ENCODE results near the gene FERMT2.

Gene FERMT2

GRCh38 chr14:52939427-52939826 is 11.4 kb downstream of the FERMT2 start:
- no CpG with 5 or more reads among the region's 1 CpG for WGBS, 2 experiments (ENCODE audit: insufficient coverage in 2 of 2)
- peaks cover 11% of the 10 kb centered on the region for H3K4me1 ChIP-seq (ENCODE audit: control insufficient read depth, insufficient read depth, low read length, poor library complexity, severe bottlenecking)
- H3K9me3 ChIP-seq (ENCODE audit: control insufficient read depth, low read length), result no peaks in the 10 kb centered on the region
- no peak overlapping the region for H3K4me3 ChIP-seq (ENCODE audit: extremely low read depth, insufficient read depth, low read length, poor library complexity, severe bottlenecking)
- peaks cover 37% of the 10 kb centered on the region for H3K36me3 ChIP-seq (ENCODE audit: control insufficient read depth, insufficient read depth, low read length)
- no peak overlapping the region for H3K27ac ChIP-seq (ENCODE audit: low read depth, low read length, severe bottlenecking)

GRCh38 chr14:52937869-52938268 is 13.0 kb downstream of the FERMT2 start:
- H3K9me3 ChIP-seq (ENCODE audit: control insufficient read depth, low read length), result no peaks in the 10 kb centered on the region
- no peak overlapping the region for H3K4me3 ChIP-seq (ENCODE audit: extremely low read depth, insufficient read depth, low read length, poor library complexity, severe bottlenecking)
- peaks cover 26% of the 10 kb centered on the region for H3K36me3 ChIP-seq (ENCODE audit: control insufficient read depth, insufficient read depth, low read length)
- peaks cover 13% of the 10 kb centered on the region for H3K4me1 ChIP-seq (ENCODE audit: control insufficient read depth, insufficient read depth, low read length, poor library complexity, severe bottlenecking)
- no peak overlapping the region for H3K27ac ChIP-seq (ENCODE audit: low read depth, low read length, severe bottlenecking)
- WGBS, 2 experiments (ENCODE audit: insufficient coverage in 2 of 2), result 100% methylated on average over 1 of the region's 3 CpGs; no CpG with 5 or more reads in 1 of the 2 experiments

GRCh38 chr14:52937306-52937705 is 13.5 kb downstream of the FERMT2 start:
- H3K9me3 ChIP-seq (ENCODE audit: control insufficient read depth, low read length), result no peaks in the 10 kb centered on the region
- no peak overlapping the region for H3K4me3 ChIP-seq (ENCODE audit: extremely low read depth, insufficient read depth, low read length, poor library complexity, severe bottlenecking)
- H3K27ac ChIP-seq (ENCODE audit: low read depth, low read length, severe bottlenecking), result peak overlapping the region; percentile 25
- H3K36me3 ChIP-seq (ENCODE audit: control insufficient read depth, insufficient read depth, low read length), result peaks cover 20% of the 10 kb centered on the region
- peaks cover 13% of the 10 kb centered on the region for H3K4me1 ChIP-seq (ENCODE audit: control insufficient read depth, insufficient read depth, low read length, poor library complexity, severe bottlenecking)
- 90 to 95% methylated on average over 1 to 2 of the region's 4 CpGs for WGBS, 2 experiments (ENCODE audit: insufficient coverage in 2 of 2)

GRCh38 chr14:52936437-52936836 is 14.4 kb downstream of the FERMT2 start:
- 86 to 94% methylated on average over 1 of the region's 1 CpG for WGBS, 2 experiments (ENCODE audit: insufficient coverage in 2 of 2)

GRCh38 chr14:52935833-52936232 is 15.0 kb downstream of the FERMT2 start:
- H3K9me3 ChIP-seq (ENCODE audit: control insufficient read depth, low read length), result no peaks in the 10 kb centered on the region
- 100% methylated on average over 1 to 2 of the region's 3 CpGs for WGBS, 2 experiments (ENCODE audit: insufficient coverage in 2 of 2)
- no peak overlapping the region for H3K27ac ChIP-seq (ENCODE audit: low read depth, low read length, severe bottlenecking)
- peaks cover 18% of the 10 kb centered on the region for H3K36me3 ChIP-seq (ENCODE audit: control insufficient read depth, insufficient read depth, low read length)
- H3K4me3 ChIP-seq (ENCODE audit: extremely low read depth, insufficient read depth, low read length, poor library complexity, severe bottlenecking), result no peak overlapping the region
- H3K4me1 ChIP-seq (ENCODE audit: control insufficient read depth, insufficient read depth, low read length, poor library complexity, severe bottlenecking), result peaks cover 9% of the 10 kb centered on the region

More at GRCh38 chr14:52936437-52936836, 14.4 kb downstream of the FERMT2 start:
- Histone ChIP-seq H3K4me1 (ENCODE audit: control insufficient read depth, insufficient read depth, low read length, poor library complexity, severe bottlenecking) (peaks cover 13% of the 10 kb centered on the region), H3K4me3 (ENCODE audit: extremely low read depth, insufficient read depth, low read length, poor library complexity, severe bottlenecking) (no peak overlapping the region), H3K9me3 (ENCODE audit: control insufficient read depth, low read length) (no peaks in the 10 kb centered on the region), H3K27ac (ENCODE audit: low read depth, low read length, severe bottlenecking) (no peak overlapping the region), H3K36me3 (ENCODE audit: control insufficient read depth, insufficient read depth, low read length) (peaks cover 18% of the 10 kb centered on the region)

GRCh38 chr14:52934762-52935161 is 16.1 kb downstream of the FERMT2 start:
- 80 to 94% methylated on average over 1 to 2 of the region's 2 CpGs for WGBS, 2 experiments (ENCODE audit: insufficient coverage in 2 of 2)
- H3K27ac ChIP-seq (ENCODE audit: low read depth, low read length, severe bottlenecking), result no peak overlapping the region
- H3K9me3 ChIP-seq (ENCODE audit: control insufficient read depth, low read length), result no peaks in the 10 kb centered on the region
- H3K36me3 ChIP-seq (ENCODE audit: control insufficient read depth, insufficient read depth, low read length), result peaks cover 15% of the 10 kb centered on the region
- H3K4me3 ChIP-seq (ENCODE audit: extremely low read depth, insufficient read depth, low read length, poor library complexity, severe bottlenecking), result no peak overlapping the region
- H3K4me1 ChIP-seq (ENCODE audit: control insufficient read depth, insufficient read depth, low read length, poor library complexity, severe bottlenecking), result peaks cover 9% of the 10 kb centered on the region

- Histone ChIP-seq H3K9me3 (ENCODE audit: control insufficient read depth, low read length) (no peaks in the 10 kb centered on the region), H3K4me3 (ENCODE audit: extremely low read depth, insufficient read depth, low read length, poor library complexity, severe bottlenecking) (no peak overlapping the region), H3K36me3 (ENCODE audit: control insufficient read depth, insufficient read depth, low read length) (peaks cover 9% of the 10 kb centered on the region), H3K4me1 (ENCODE audit: control insufficient read depth, insufficient read depth, low read length, poor library complexity, severe bottlenecking) (peaks cover 17% of the 10 kb centered on the region), H3K27ac (ENCODE audit: low read depth, low read length, severe bottlenecking) (no peak overlapping the region)
- WGBS, 2 experiments (ENCODE audit: insufficient coverage in 2 of 2), result 91 to 98% methylated on average over 4 of the region's 4 CpGs
Measured at GRCh38 chr14:52929192-52929807, 21.6 kb downstream of the FERMT2 start.

GRCh38 chr14:52926953-52927352 is 23.9 kb downstream of the FERMT2 start:
- no peak overlapping the region for H3K4me3 ChIP-seq (ENCODE audit: extremely low read depth, insufficient read depth, low read length, poor library complexity, severe bottlenecking)
- 68 to 96% methylated on average over 2 to 3 of the region's 3 CpGs for WGBS, 2 experiments (ENCODE audit: insufficient coverage in 2 of 2)
- peaks cover 9% of the 10 kb centered on the region for H3K36me3 ChIP-seq (ENCODE audit: control insufficient read depth, insufficient read depth, low read length)
- H3K27ac ChIP-seq (ENCODE audit: low read depth, low read length, severe bottlenecking), result no peak overlapping the region
- H3K4me1 ChIP-seq (ENCODE audit: control insufficient read depth, insufficient read depth, low read length, poor library complexity, severe bottlenecking), result peaks cover 36% of the 10 kb centered on the region
- H3K9me3 ChIP-seq (ENCODE audit: control insufficient read depth, low read length), result no peaks in the 10 kb centered on the region

- Histone ChIP-seq H3K27ac (ENCODE audit: low read depth, low read length, severe bottlenecking) (no peak overlapping the region), H3K4me3 (ENCODE audit: extremely low read depth, insufficient read depth, low read length, poor library complexity, severe bottlenecking) (no peak overlapping the region), H3K4me1 (ENCODE audit: control insufficient read depth, insufficient read depth, low read length, poor library complexity, severe bottlenecking) (peaks cover 38% of the 10 kb centered on the region), H3K36me3 (ENCODE audit: control insufficient read depth, insufficient read depth, low read length) (peaks cover 12% of the 10 kb centered on the region), H3K9me3 (ENCODE audit: control insufficient read depth, low read length) (no peaks in the 10 kb centered on the region)
- 100% methylated on average over 1 of the region's 3 CpGs; no CpG with 5 or more reads in 1 of the 2 experiments for WGBS, 2 experiments (ENCODE audit: insufficient coverage in 2 of 2)
Measured at GRCh38 chr14:52923902-52924575, 26.8 kb downstream of the FERMT2 start.

GRCh38 chr14:52922656-52923055 is 28.2 kb downstream of the FERMT2 start:
- Histone ChIP-seq H3K27ac (ENCODE audit: low read depth, low read length, severe bottlenecking) (no peak overlapping the region), H3K4me1 (ENCODE audit: control insufficient read depth, insufficient read depth, low read length, poor library complexity, severe bottlenecking) (peaks cover 39% of the 10 kb centered on the region), H3K9me3 (ENCODE audit: control insufficient read depth, low read length) (no peaks in the 10 kb centered on the region), H3K36me3 (ENCODE audit: control insufficient read depth, insufficient read depth, low read length) (peaks cover 16% of the 10 kb centered on the region), H3K4me3 (ENCODE audit: extremely low read depth, insufficient read depth, low read length, poor library complexity, severe bottlenecking) (no peak overlapping the region)
- 100% methylated on average over 3 of the region's 4 CpGs; no CpG with 5 or more reads in 1 of the 2 experiments for WGBS, 2 experiments (ENCODE audit: insufficient coverage in 2 of 2)

GRCh38 chr14:52922059-52922458 is 28.8 kb downstream of the FERMT2 start:
- Histone ChIP-seq H3K4me1 (ENCODE audit: control insufficient read depth, insufficient read depth, low read length, poor library complexity, severe bottlenecking) (peaks cover 38% of the 10 kb centered on the region), H3K27ac (ENCODE audit: low read depth, low read length, severe bottlenecking) (no peak overlapping the region), H3K4me3 (ENCODE audit: extremely low read depth, insufficient read depth, low read length, poor library complexity, severe bottlenecking) (no peak overlapping the region), H3K36me3 (ENCODE audit: control insufficient read depth, insufficient read depth, low read length) (peaks cover 22% of the 10 kb centered on the region), H3K9me3 (ENCODE audit: control insufficient read depth, low read length) (no peaks in the 10 kb centered on the region)
